GM12875 (cell line): Measurements from ENCODE around the gene TRAPPC2L.
"Not testable (repeated sequence)": the region's sequence is repeated elsewhere in the genome, so short reads cannot be mapped to it uniquely, and the experiment has no call there.

ENCODE experiments used
- H3K4me3 ChIP-seq: one replicate; pipeline ENCODE4 v1.5.1; 2011; ENCODE audit warnings: low read depth, low read length, control low read depth
- CTCF ChIP-seq: IDR thresholded peaks from 2 replicates; pipeline ENCODE4 v1.5.1; 2011; ENCODE audit warnings: low read depth, mild to moderate bottlenecking, control low read depth, inconsistent platforms, low read length, moderate library complexity, borderline replicate concordance; ENCODE audit not compliant: insufficient read depth

Gene TRAPPC2L

DNA sequence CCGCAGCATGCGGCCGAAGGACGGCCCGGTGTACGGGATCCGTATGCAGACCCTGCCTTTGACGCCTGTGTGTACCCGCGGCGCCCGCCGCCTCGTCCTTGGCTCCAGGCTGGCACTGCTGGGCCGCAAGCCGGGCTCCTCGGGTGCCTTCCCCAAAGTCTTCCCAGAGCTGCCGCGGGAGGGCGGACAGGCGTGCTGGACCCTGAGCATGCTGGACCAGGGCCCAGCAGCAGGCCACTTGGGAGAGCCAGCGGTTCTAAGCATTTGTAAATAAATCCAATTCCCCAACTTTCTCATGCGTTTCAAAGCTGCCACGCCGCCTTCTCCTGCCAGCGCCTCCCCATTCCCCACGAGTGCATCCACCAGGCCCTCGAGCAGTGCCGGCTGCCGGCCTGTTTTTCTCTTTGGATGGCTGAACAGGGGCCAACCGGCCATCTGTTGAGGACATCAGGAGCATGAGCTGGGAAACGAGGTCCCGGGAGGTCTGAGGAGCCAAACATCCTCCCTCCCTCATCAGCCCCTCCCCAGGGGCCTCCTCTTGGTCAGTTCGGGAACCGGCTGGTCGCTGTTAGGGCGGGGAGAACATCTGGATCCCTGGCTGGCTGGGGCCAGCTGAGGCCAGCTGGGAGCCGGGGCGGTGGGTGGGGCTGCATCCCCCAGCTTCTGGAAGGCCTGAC, 30.1 kb downstream of the TRAPPC2L start:
- no peak overlapping the region for H3K4me3 ChIP-seq

GRCh38 chr16:88888057-88888456, 31.1 kb downstream of the TRAPPC2L start:
- no peak overlapping the region for H3K4me3 ChIP-seq
- TF ChIP-seq CTCF = no peak

More for the DNA sequence above, 30.1 kb downstream of the TRAPPC2L start:
- TF ChIP-seq CTCF = no peak

DNA sequence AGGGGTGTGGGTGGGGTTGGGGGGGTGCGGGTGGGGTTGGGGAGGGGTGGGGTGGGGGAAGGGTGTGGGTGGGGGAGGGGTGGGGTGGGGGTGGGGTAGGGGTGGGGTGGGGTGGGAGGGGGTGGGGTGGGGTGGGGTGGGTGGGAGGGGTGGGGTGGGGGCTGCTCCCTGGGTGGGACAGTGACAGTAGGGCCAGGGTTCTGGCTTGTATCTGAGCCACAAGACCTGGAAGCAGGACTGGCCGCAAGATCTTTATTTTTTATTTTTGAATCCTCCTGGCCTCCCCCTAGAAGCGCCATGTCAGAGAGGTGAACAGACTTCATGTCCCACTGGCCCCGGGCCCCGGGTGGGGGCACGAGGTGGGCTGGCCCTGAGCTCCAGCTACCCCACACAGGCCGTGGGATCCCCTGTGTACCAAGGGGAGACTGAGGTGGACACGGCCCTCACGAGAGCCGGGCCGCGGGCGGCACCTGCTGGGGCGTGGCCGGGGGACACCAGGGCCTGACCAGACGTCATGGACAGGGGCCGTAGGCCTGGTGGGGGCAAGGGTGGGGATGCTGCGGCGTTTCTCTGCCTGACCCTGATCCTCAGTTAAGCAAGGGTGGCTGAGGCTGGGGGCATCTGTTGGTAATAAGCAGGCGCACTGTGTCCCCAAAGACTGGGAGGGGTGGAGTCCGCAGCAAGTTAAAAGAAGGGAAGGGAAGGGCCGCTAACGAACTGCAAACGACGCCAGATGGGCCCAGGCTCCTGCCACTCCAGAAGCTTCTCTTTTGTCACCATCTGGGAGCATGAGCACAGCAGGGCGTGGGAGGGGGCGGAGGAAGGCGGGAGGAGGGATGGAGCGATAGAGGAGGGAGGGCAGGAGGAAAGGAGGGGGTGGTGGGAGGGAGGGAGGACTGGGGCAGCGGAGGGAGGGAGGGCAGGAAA, 31.8 kb downstream of the TRAPPC2L start:
- no peak for TF ChIP-seq CTCF
- H3K4me3 ChIP-seq = no peak overlapping the region

DNA sequence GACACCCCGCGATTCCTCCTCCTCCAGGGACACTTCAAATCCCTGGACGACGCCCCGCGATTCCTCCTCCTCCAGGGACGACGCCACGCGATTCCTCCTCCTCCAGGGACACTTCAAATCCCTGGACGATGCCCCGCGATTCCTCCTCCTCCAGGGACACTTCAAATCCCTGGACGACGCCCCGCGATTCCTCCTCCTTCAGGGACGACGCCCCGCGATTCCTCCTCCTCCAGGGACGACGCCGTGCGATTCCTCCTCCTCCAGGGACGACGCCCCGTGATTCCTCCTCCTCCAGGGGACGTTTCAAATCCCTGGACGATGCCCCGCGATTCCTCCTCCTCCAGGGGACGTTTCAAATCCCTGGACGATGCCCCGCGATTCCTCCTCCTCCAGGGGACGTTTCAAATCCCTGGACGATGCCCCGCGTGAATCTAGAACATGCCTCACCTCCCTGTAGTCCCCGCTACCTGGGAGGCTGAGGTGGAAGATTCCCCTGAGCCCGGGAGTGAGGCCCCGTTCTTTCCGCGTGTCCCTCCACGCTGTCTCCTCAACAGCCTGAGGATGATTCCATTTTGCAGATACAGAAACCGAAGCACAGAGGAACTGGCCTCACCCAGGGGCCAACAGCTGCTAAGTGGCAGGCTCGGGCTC, 32.9 kb downstream of the TRAPPC2L start:
- H3K4me3 ChIP-seq = not testable (repeated sequence)

GRCh38 chr16:88891083-88891482, 34.2 kb downstream of the TRAPPC2L start:
- no peak overlapping the region for H3K4me3 ChIP-seq
- no peak for TF ChIP-seq CTCF

DNA sequence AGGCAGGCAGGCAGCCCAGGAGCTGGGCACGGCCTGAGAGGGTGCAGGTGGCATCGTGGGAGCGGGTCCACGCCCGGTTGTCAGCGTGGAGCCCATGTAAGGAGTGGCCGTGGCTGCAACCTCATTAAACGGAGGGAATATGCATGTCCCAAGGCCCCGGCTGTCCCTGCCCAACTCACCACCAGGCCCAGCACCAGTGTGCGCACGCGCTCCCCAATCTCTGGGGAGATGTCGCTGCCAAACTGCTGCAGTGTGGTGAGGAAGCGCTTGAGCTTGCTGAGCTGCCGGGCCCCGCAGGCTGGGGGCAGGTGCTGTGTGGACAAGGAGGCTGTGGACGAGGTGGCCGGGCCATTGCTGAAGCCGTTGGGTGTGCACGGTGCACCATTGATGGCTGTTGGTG, 35.1 kb downstream of the TRAPPC2L start:
- TF ChIP-seq CTCF = no peak

DNA sequence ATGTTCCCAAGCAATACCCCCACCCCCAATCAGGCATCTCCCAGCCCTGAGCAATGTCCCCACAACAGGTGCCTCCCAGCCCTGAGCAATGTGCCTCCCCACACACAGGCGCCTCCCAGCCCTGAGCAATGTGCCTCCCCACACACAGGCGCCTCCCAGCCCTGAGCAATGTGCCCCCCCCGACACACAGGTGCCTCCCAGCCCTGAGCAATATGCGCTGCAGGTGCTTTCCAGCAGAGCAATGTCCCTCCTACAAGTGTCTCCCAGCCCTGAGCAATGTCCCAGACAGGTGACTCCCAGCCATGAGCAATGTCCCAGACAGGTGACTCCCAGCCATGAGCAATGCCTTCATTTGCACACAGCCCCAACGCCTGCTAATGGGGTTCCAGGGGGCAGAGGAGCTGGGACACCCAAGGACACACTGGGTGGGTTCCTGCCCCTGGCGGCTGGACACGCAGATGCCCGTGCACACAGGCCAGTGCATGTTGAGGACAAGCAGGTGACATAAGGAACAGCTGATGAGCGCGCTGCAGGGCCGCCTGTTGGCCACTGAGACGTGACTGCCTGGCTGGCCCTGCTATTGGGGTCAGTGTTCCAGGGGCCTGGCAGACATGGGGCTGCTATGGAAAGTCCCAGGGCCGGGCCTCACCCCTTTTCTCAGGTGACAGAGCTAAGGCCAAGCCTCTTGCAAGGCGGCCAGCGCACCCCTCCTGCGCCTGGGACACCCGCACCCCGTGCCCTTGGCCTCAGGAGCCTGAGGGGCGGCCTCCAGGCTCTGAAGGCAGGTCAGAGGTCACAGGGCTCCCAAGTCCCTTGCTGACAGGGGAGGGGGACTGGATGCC, 36.4 kb downstream of the TRAPPC2L start:
- no peak overlapping the region for H3K4me3 ChIP-seq
- no peak for TF ChIP-seq CTCF

More for the DNA sequence above, 35.1 kb downstream of the TRAPPC2L start:
- no peak overlapping the region for H3K4me3 ChIP-seq

- not testable (repeated sequence) for H3K4me3 ChIP-seq
These were observed 37.3 kb downstream of the TRAPPC2L start for GRCh38 chr16:88894266-88894665.
